Measurements from ENCODE around the gene MOBP. TPM values are rescaled to one million over a fixed set of nuclear protein-coding genes. Genes with fewer than 3 reads are reported as not detected.

MOBP gene
- total and polyA plus RNA-seq, 2 donors from 2014 or later, result 0.16 TPM; not detected in 1

- no peaks in the 10 kb centered on the region for H3K4me1 ChIP-seq (ENCODE audit: control insufficient read depth in 2 of 3, insufficient read depth in 2 of 3, low read depth in 1 of 3, low read length in 3 of 3)
- no peak for TF ChIP-seq CTCF (IDR thresholded peaks at IDR 0.05; ENCODE audit: borderline replicate concordance, extremely low read depth, insufficient read depth)
- intact Hi-C loops (cut with DNase I), result no loop called here
- DNase-seq (no peak), FAIRE-seq (no peak)
- H3K36me3 ChIP-seq (ENCODE audit: control insufficient read depth in 2 of 3, insufficient read depth in 3 of 3, low read length in 3 of 3), result no peaks in the 10 kb centered on the region
- H3K4me3 ChIP-seq (ENCODE audit: low read length in 3 of 3), result no peak overlapping the region
- H3K9ac ChIP-seq (ENCODE audit: low read length in 3 of 3), result no peak overlapping the region
- H3K27ac ChIP-seq (ENCODE audit: low read depth in 2 of 2, low read length in 2 of 2), result no peak overlapping the region
- no peaks in the 10 kb centered on the region for H3K9me3 ChIP-seq (ENCODE audit: control insufficient read depth in 2 of 3, insufficient read depth in 1 of 3, low read length in 3 of 3)
- H3K27me3 ChIP-seq (ENCODE audit: control insufficient read depth, insufficient read depth, low read length), result no peaks in the 10 kb centered on the region
These were observed 23.5 kb downstream of the MOBP start for GRCh38 chr3:39491014-39491413.

- intact Hi-C loops (cut with DNase I), result no loop called here
- no peak overlapping the region for H3K27ac ChIP-seq (ENCODE audit: low read depth in 2 of 2, low read length in 2 of 2)
- no peak overlapping the region for H3K4me3 ChIP-seq (ENCODE audit: low read length in 3 of 3)
- no peak for DNase-seq
- H3K4me1 ChIP-seq (ENCODE audit: control insufficient read depth in 2 of 3, insufficient read depth in 2 of 3, low read depth in 1 of 3, low read length in 3 of 3), result no peaks in the 10 kb centered on the region
- H3K36me3 ChIP-seq (ENCODE audit: control insufficient read depth in 2 of 3, insufficient read depth in 3 of 3, low read length in 3 of 3), result no peaks in the 10 kb centered on the region
- H3K9ac ChIP-seq (ENCODE audit: low read length in 3 of 3), result no peak overlapping the region
- FAIRE-seq, result no peak
- TF ChIP-seq CTCF (IDR thresholded peaks at IDR 0.05; ENCODE audit: borderline replicate concordance, extremely low read depth, insufficient read depth), result no peak
- H3K27me3 ChIP-seq (ENCODE audit: control insufficient read depth, insufficient read depth, low read length), result no peaks in the 10 kb centered on the region
- no peaks in the 10 kb centered on the region for H3K9me3 ChIP-seq (ENCODE audit: control insufficient read depth in 2 of 3, insufficient read depth in 1 of 3, low read length in 3 of 3)
These were observed 24.4 kb downstream of the MOBP start for GRCh38 chr3:39491733-39492350.

- Histone ChIP-seq H3K27ac (ENCODE audit: low read depth in 2 of 2, low read length in 2 of 2) (no peak overlapping the region), H3K9me3 (ENCODE audit: control insufficient read depth in 2 of 3, insufficient read depth in 1 of 3, low read length in 3 of 3) (no peaks in the 10 kb centered on the region), H3K4me3 (ENCODE audit: low read length in 3 of 3) (no peak overlapping the region), H3K4me1 (ENCODE audit: control insufficient read depth in 2 of 3, insufficient read depth in 2 of 3, low read depth in 1 of 3, low read length in 3 of 3) (no peaks in the 10 kb centered on the region), H3K36me3 (ENCODE audit: control insufficient read depth in 2 of 3, insufficient read depth in 3 of 3, low read length in 3 of 3) (no peaks in the 10 kb centered on the region), H3K27me3 (ENCODE audit: control insufficient read depth, insufficient read depth, low read length) (no peaks in the 10 kb centered on the region), H3K9ac (ENCODE audit: low read length in 3 of 3) (no peak overlapping the region)
- FAIRE-seq, result no peak
- intact Hi-C loops (cut with DNase I), result no loop called here
- TF ChIP-seq CTCF (IDR thresholded peaks at IDR 0.05; ENCODE audit: borderline replicate concordance, extremely low read depth, insufficient read depth), result no peak
- no peak for DNase-seq
These were observed 27.3 kb downstream of the MOBP start for GRCh38 chr3:39494781-39495180.

- no peak for FAIRE-seq
- no peak for DNase-seq
- Histone ChIP-seq H3K27me3 (ENCODE audit: control insufficient read depth, insufficient read depth, low read length) (peaks cover 14% of the 10 kb centered on the region), H3K27ac (ENCODE audit: low read depth in 2 of 2, low read length in 2 of 2) (no peak overlapping the region), H3K4me3 (ENCODE audit: low read length in 3 of 3) (no peak overlapping the region), H3K4me1 (ENCODE audit: control insufficient read depth in 2 of 3, insufficient read depth in 2 of 3, low read depth in 1 of 3, low read length in 3 of 3) (no peaks in the 10 kb centered on the region), H3K9me3 (ENCODE audit: control insufficient read depth in 2 of 3, insufficient read depth in 1 of 3, low read length in 3 of 3) (peaks cover 0 to under 1% (median 0%) of the 10 kb centered on the region in 3 donors), H3K36me3 (ENCODE audit: control insufficient read depth in 2 of 3, insufficient read depth in 3 of 3, low read length in 3 of 3) (no peaks in the 10 kb centered on the region), H3K9ac (ENCODE audit: low read length in 3 of 3) (no peak overlapping the region)
- intact Hi-C loops (cut with DNase I), result no loop called here
- no peak for TF ChIP-seq CTCF (IDR thresholded peaks at IDR 0.05; ENCODE audit: borderline replicate concordance, extremely low read depth, insufficient read depth)
These were observed 30.3 kb downstream of the MOBP start for GRCh38 chr3:39497753-39498152.
